Measurements from ENCODE around the gene GIPC1. TPM values are rescaled to one million over a fixed set of nuclear protein-coding genes. Genes with fewer than 3 reads are reported as not detected.

Gene GIPC1
- total and polyA plus RNA-seq, 8 donors, result 73.3 to 662 (median 122) TPM

GRCh38 chr19:14492756-14493337 lies 3.1 kb downstream of the GIPC1 start:
- Histone ChIP-seq H3K9me3 (no peaks in the 10 kb centered on the region), H3K4me1 (peaks cover 27 to 44% (median 39%) of the 10 kb centered on the region in 4 donors), H3K36me3 (peaks cover 15 to 52% (median 46%) of the 10 kb centered on the region in 4 donors), H3K27me3 (no peaks in the 10 kb centered on the region), H3K27ac (no peak overlapping the region), H3K4me3 (no peak overlapping the region)
- TF ChIP-seq CTCF (IDR thresholded peaks at IDR 0.05) (no peak), POLR2A (IDR thresholded peaks at IDR 0.05) (no peak), EP300 (IDR thresholded peaks at IDR 0.05) (no peak), POLR2AphosphoS5 (IDR thresholded peaks at IDR 0.05) (no peak)
- 74 to 89% (median 85%) methylated on average over 5 of the region's 5 CpGs for WGBS, 5 donors
- DNase-seq, result no peak
- intact Hi-C loops (cut with DNase I; ENCODE audit: low total_unique reads), result no loop called here

- H3K27ac ChIP-seq, result no peak overlapping the region
- intact Hi-C loops (cut with DNase I; ENCODE audit: low total_unique reads), result no loop called here
- H3K9me3 ChIP-seq, result no peaks in the 10 kb centered on the region
- H3K36me3 ChIP-seq, result peaks cover 18 to 89% (median 82%) of the 10 kb centered on the region in 4 donors
- TF ChIP-seq POLR2AphosphoS5 (IDR thresholded peaks at IDR 0.05) (no peak), EP300 (IDR thresholded peaks at IDR 0.05) (no peak), POLR2A (IDR thresholded peaks at IDR 0.05) (no peak), CTCF (IDR thresholded peaks at IDR 0.05) (no peak)
- 92 to 95% (median 95%) methylated on average over 16 of the region's 16 CpGs for WGBS, 5 donors
- H3K4me3 ChIP-seq, result no peak overlapping the region
- DNase-seq, result no peak
- no peaks in the 10 kb centered on the region for H3K27me3 ChIP-seq
- H3K4me1 ChIP-seq, result no peaks in the 10 kb centered on the region
Measured at GRCh38 chr19:14487370-14488125, 8.4 kb downstream of the GIPC1 start.

GRCh38 chr19:14482172-14482941 lies 13.6 kb downstream of the GIPC1 start:
- DNase-seq, result no peak
- TF ChIP-seq POLR2AphosphoS5 (IDR thresholded peaks at IDR 0.05) (no peak), CTCF (IDR thresholded peaks at IDR 0.05) (no peak), EP300 (IDR thresholded peaks at IDR 0.05) (no peak), POLR2A (IDR thresholded peaks at IDR 0.05) (no peak)
- H3K27me3 ChIP-seq, result no peaks in the 10 kb centered on the region
- WGBS, 5 donors, result 91 to 95% (median 93%) methylated on average over 9 to 18 of the region's 18 CpGs
- H3K36me3 ChIP-seq, result peaks cover 22 to 86% (median 78%) of the 10 kb centered on the region in 4 donors
- peaks cover 5 to 21% (median 11%) of the 10 kb centered on the region in 4 donors for H3K4me1 ChIP-seq
- no peak overlapping the region for H3K4me3 ChIP-seq
- H3K27ac ChIP-seq, result no peak overlapping the region
- intact Hi-C loops (cut with DNase I; ENCODE audit: low total_unique reads), result no loop called here
- no peaks in the 10 kb centered on the region for H3K9me3 ChIP-seq

GRCh38 chr19:14480700-14481079 lies 15.2 kb downstream of the GIPC1 start:
- Histone ChIP-seq H3K27ac (peak overlapping the region in 1 of 5 donors; percentile 2), H3K4me3 (no peak overlapping the region), H3K4me1 (peaks cover 22 to 38% (median 27%) of the 10 kb centered on the region in 4 donors), H3K27me3 (peaks cover 0 to 9% (median under 1%) of the 10 kb centered on the region in 3 donors), H3K36me3 (peaks cover 25 to 79% (median 73%) of the 10 kb centered on the region in 4 donors), H3K9me3 (no peaks in the 10 kb centered on the region)
- 73 to 90% (median 84%) methylated on average over 5 of the region's 5 CpGs for WGBS, 5 donors
- TF ChIP-seq EP300 (IDR thresholded peaks at IDR 0.05), result no peak
- TF ChIP-seq POLR2A (IDR thresholded peaks at IDR 0.05), result no peak
- no peak for TF ChIP-seq CTCF (IDR thresholded peaks at IDR 0.05)
- TF ChIP-seq POLR2AphosphoS5 (IDR thresholded peaks at IDR 0.05), result no peak
- intact Hi-C loops (cut with DNase I; ENCODE audit: low total_unique reads), result no loop called here
- DNase-seq, result no peak

Measured in stomach (tissue), 9 donors.